ENCODE results near the gene SRSF5. TPM values are rescaled to one million over a fixed set of nuclear protein-coding genes. Genes with fewer than 3 reads are reported as not detected.
"Not testable (repeated sequence)": the region's sequence is repeated elsewhere in the genome, so short reads cannot be mapped to it uniquely, and the experiment has no call there.

Gene SRSF5
- total RNA-seq, 1 donor, result 157 TPM

GRCh38 chr14:69811868-69812252 lies 44.9 kb downstream of the SRSF5 start:
- H3K4me2 ChIP-seq (ENCODE audit: insufficient read depth, low read length), result no peak overlapping the region
- H3K36me3 ChIP-seq (ENCODE audit: insufficient read depth, low read length), result no peaks in the 10 kb centered on the region
- no peak overlapping the region for H3K27ac ChIP-seq (ENCODE audit: low read depth, low read length)
- H3K79me2 ChIP-seq (ENCODE audit: insufficient read depth, low read length), result no peaks in the 10 kb centered on the region
- no peak for TF ChIP-seq CTCF (IDR thresholded peaks at IDR 0.05; ENCODE audit: extremely low read depth, low read depth, low read length)
- H3K27me3 ChIP-seq (ENCODE audit: insufficient read depth, low read length), result peaks cover 17% of the 10 kb centered on the region
- H3K9me3 ChIP-seq (ENCODE audit: low read depth, low read length), result no peaks in the 10 kb centered on the region
- no peak overlapping the region for H3K4me3 ChIP-seq (ENCODE audit: insufficient read depth, low read length)
- H3K4me1 ChIP-seq (ENCODE audit: insufficient read depth, low read length), result no peaks in the 10 kb centered on the region
- no peak overlapping the region for H2AFZ ChIP-seq (ENCODE audit: low read length)
- no peaks in the 10 kb centered on the region for H4K20me1 ChIP-seq (ENCODE audit: insufficient read depth, low read length)
- no peak for DNase-seq (ENCODE audit: insufficient read length, low spot score, missing footprints)

GRCh38 chr14:69812711-69813110 lies 45.8 kb downstream of the SRSF5 start:
- H3K27ac ChIP-seq (ENCODE audit: low read depth, low read length), result no peak overlapping the region
- no peak for TF ChIP-seq CTCF (IDR thresholded peaks at IDR 0.05; ENCODE audit: extremely low read depth, low read depth, low read length)
- peaks cover 17% of the 10 kb centered on the region for H3K27me3 ChIP-seq (ENCODE audit: insufficient read depth, low read length)

GRCh38 chr14:69813346-69813745 lies 46.4 kb downstream of the SRSF5 start:
- not testable (repeated sequence) for H3K4me2 ChIP-seq (ENCODE audit: insufficient read depth, low read length); H4K20me1 ChIP-seq (ENCODE audit: insufficient read depth, low read length); H3K4me1 ChIP-seq (ENCODE audit: insufficient read depth, low read length); H3K27ac ChIP-seq (ENCODE audit: low read depth, low read length); DNase-seq (ENCODE audit: insufficient read length, low spot score, missing footprints); H3K79me2 ChIP-seq (ENCODE audit: insufficient read depth, low read length); H3K36me3 ChIP-seq (ENCODE audit: insufficient read depth, low read length); H2AFZ ChIP-seq (ENCODE audit: low read length); H3K9me3 ChIP-seq (ENCODE audit: low read depth, low read length); H3K4me3 ChIP-seq (ENCODE audit: insufficient read depth, low read length)
- peaks cover 17% of the 10 kb centered on the region for H3K27me3 ChIP-seq (ENCODE audit: insufficient read depth, low read length)

More at GRCh38 chr14:69812711-69813110, 45.8 kb downstream of the SRSF5 start:
- Histone ChIP-seq H3K36me3 (ENCODE audit: insufficient read depth, low read length) (no peaks in the 10 kb centered on the region), H3K4me3 (ENCODE audit: insufficient read depth, low read length) (no peak overlapping the region), H3K4me1 (ENCODE audit: insufficient read depth, low read length) (no peaks in the 10 kb centered on the region), H2AFZ (ENCODE audit: low read length) (no peak overlapping the region), H4K20me1 (ENCODE audit: insufficient read depth, low read length) (no peaks in the 10 kb centered on the region), H3K79me2 (ENCODE audit: insufficient read depth, low read length) (no peaks in the 10 kb centered on the region), H3K9me3 (ENCODE audit: low read depth, low read length) (no peaks in the 10 kb centered on the region), H3K4me2 (ENCODE audit: insufficient read depth, low read length) (no peak overlapping the region)
- DNase-seq (ENCODE audit: insufficient read length, low spot score, missing footprints), result no peak

- Histone ChIP-seq H3K36me3 (ENCODE audit: insufficient read depth, low read length) (no peaks in the 10 kb centered on the region), H4K20me1 (ENCODE audit: insufficient read depth, low read length) (no peaks in the 10 kb centered on the region), H3K9me3 (ENCODE audit: low read depth, low read length) (no peaks in the 10 kb centered on the region), H3K4me3 (ENCODE audit: insufficient read depth, low read length) (no peak overlapping the region), H3K27ac (ENCODE audit: low read depth, low read length) (no peak overlapping the region), H3K27me3 (ENCODE audit: insufficient read depth, low read length) (peaks cover 17% of the 10 kb centered on the region), H3K4me2 (ENCODE audit: insufficient read depth, low read length) (no peak overlapping the region), H3K79me2 (ENCODE audit: insufficient read depth, low read length) (no peaks in the 10 kb centered on the region), H3K4me1 (ENCODE audit: insufficient read depth, low read length) (no peaks in the 10 kb centered on the region), H2AFZ (ENCODE audit: low read length) (no peak overlapping the region)
- no peak for TF ChIP-seq CTCF (IDR thresholded peaks at IDR 0.05; ENCODE audit: extremely low read depth, low read depth, low read length)
- DNase-seq (ENCODE audit: insufficient read length, low spot score, missing footprints), result no peak
Observed at GRCh38 chr14:69814397-69814796, 47.5 kb downstream of the SRSF5 start.

All from osteoblast (primary cell).